GM21381 (cell line): ENCODE results near the gene ORM2.

Source experiments
- ATAC-seq: cut with Tn5 transposase; IDR thresholded peaks from one replicate; pipeline ENCODE4 v1.9.1; 2021; ENCODE audit warnings: mild to moderate bottlenecking, moderate library complexity; ENCODE audit not compliant: unreplicated experiment

Gene ORM2

DNA sequence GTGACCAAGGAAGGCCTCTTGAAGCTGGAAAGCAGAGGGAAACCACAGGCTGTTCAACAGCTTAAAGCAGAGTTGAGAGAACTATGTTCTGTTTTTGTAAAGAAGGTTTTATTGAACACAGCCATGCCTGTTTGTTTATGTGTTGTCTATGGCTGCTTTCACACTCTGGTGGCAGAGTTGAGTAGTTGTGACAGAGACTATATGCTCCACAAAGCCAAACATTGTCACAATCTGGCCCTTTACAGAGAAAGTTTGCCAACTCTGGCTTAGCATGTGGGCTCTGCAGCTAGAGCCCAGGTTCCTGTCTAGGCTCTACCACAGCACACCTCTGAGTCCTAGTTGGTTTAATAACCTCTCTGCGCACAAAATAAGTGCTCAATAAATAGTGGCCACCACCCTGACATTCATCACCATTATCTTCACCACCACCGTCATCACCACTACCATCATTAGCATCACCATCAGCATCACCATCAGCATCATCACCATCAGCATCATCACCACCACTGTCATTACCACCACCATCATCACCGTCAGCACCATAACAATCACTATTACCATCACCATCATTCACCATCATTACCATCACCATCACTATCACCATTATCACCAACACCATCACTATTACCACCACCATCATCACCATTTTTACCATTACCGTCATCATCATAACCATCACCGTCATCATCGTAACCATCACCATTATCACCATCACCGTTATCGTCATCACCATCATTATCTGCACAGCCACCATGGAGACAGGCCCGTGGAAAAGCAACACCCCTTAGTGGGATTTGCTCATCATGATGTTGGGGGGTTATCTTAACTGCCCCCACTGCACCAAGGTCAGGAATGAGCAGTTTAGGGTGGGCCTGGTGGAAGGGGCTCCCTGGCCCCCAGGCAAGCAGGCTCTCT is 39.8 kb downstream of the ORM2 start:
- ATAC-seq = no peak

DNA sequence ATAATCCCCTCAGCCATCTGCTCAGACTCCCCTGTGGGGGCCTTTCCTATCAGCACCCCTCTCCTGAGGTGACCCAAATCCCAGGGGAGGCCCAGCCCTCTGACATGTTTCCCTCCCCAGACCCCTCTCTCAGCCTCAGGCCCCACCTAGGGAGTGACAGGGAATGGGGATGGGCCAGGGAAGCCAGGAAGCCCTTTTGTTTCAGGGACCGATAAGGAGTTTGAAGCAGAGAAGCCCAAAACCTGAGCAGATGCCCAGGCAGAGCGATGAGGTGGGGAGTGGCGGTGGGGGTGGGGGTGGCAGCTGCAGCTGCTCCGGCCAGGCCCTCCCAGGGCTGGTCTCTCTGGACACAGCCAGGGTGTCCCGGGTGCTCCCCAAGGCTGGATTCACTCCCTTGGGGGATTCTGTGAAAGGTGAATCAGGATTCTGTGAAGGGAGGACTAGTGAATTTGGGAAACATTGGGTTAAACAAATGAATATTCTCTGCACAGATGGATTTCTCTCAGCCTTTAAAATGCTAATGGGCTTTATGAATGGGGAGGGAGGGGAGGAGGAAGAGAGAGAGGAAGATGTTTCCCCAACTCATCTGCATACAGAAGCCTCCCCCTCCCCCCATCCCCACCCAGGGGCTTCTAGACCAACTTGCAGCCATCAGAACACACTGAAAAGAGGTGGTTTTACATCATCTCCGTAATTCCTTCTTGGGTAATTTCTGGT is 40.7 kb downstream of the ORM2 start:
- no peak for ATAC-seq

DNA sequence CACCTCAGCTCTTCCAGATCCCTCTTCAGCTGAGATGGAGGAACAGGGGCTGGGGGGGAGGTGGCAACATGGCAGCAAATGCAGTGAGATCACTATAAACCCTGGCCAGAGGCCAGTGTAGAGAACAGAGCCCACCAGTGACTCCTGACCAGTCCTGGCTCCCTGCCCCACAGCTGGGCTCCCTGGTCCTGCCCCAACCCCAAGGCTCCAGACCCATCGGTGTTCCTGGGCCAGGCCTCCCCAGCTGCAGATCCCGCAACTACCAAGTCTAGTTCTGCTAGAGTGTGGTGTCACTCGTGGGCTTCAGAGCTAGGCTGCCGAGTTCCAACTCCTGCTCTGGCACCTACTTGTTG is 41.3 kb downstream of the ORM2 start:
- ATAC-seq = no peak

DNA sequence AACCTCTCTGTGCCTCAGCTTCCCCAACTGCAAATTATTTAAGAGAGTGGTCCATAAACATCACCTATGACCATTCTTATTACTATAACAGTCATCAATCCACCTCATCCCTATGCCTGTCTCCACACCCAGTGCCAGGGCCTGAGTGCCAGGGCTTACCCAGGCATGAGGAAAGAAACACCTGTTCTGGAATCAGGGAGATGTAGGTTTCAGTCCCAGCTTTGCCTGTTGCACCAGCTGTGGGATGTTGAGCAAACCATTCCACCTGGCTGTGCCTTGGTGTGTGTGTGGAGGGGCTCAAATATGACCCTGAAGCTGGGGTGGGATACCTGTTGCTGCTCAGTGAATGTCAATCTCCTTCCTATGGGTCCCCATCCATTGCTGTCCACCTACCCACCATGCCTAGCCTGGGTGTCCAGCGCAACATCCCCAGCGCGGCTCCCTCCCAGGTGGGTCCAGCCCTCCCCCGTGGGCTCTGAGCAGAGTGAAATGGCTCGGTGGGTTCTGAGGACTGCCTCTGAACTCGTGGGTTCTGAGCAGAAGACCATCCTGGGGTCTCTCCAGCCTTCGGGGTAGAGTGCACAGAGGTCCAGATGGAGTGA is 41.8 kb downstream of the ORM2 start:
- no peak for ATAC-seq

DNA sequence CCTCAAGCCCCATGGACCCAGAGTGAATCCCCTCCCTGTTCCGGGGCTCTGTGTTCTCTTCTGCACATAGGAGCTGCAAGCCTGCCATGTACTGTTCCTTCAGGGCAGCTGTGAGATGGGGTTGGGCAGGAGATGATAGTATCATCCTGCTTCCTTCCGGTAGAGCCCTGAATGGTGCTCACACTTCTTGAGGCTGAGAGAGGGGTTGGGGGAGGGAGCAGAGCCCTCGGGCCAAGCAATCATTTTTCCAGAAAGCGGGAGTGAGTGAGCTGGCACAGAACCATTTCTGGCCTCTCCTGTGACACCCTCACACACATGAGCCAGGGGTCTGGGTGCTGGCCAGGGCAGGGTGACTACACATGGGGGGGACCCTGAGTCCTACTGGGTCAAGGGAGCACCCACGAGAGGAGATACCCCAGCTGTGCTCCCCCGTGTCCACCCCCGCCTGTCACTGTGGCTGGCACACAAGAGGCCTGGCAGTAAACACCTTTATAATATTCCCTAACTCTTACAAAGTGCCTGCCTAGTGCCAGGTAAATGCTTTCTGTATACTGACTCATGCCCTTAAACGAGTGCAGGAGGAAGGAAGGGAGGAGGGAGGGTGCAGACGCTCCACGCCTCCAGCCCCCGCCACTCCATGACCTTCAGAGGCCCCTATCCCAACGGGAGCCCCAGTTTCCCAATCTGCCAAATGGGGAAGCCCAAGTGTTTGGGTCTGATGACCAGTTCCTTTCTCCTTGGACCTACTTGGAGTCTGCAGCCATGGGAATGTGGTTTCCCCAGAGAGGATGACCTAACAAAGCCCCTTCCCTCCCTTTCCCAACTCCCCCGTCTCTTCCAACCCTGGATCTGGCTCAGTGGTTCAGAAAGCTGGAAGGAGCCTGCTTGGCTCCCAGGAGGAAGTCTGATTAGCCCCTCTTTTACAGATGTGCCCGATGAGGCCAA is 42.6 kb downstream of the ORM2 start:
- ATAC-seq = peak; percentile 33

DNA sequence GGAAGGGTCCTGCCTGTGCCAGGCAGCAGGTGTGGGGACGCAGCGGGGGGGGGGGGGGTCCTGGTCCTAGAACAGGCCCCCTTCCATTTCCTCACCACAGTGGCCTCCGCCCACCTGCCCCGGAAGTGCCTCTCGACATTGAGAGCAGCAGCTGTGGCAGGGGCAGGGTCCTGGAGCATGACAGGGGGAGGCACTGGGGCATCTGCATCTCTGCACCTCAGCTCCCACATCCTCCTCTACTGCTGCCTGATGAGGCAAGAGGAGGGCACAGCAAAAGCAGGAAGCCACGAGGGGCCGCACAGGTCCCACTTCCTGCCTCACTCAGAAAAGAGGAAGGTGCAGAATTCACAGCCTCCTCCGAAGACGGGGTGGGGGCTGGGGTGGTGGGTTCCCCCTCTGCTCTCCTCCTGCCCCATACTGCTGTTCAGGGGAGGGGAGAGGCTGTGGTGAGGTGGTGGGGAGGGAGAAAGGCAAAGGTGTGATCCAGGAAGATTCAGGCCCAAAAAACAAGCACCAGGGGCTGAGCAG is 43.3 kb downstream of the ORM2 start:
- ATAC-seq = peak; percentile 92

DNA sequence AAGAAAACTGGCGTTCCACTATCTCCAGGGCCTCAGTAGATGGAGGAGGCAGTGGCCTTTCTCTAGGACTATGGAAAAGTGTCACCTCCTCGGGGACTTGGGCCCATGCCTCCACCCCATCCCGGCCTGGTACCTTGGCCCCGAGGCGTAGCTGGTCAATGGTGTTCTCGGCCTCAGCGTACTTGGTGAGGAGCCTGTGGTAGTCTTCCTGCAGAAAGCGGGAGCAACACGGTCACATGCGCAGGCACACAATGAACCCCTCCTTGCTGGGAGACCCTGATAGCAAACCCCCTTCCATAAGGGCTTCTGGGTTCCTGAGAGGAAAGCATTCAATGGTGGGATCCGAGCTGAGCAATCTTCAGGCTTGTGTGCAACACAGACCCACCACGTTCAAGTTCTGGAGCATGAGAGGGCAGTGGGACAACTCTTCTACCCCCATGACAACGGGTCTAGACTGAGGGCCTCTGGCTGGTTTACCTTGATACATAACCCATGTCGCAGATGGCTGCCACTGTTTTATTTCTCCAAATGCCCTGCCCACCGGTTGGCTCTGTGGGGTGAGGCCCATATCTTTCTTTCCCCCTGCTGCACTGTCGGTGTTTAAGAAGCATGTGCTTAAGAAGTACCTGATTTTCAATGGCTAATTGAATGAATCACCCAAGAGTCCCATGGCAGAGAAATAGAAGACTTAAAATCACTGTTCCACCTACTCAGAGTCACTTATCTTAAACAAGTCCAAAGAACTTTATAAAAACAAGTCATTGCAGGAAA is 44.5 kb downstream of the ORM2 start:
- no peak for ATAC-seq

DNA sequence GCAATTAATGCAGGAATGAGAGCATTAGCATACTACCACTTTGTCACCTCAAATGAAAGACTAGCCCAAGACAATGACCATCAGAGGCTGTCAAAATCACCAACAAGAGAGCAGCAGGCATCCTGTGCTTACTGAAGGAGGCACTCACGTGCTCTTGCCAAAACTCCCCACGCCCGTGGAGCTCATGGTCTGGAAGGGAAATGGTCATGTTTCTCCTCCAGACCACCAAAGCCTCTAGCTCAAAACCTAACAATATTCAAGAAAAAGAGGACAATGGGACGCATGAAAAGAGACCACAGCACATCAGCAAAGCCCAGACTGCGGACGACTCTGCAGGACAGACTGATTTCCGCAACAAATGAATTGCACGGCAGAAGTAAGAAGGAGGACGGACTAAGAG is 45.3 kb downstream of the ORM2 start:
- ATAC-seq = no peak

DNA sequence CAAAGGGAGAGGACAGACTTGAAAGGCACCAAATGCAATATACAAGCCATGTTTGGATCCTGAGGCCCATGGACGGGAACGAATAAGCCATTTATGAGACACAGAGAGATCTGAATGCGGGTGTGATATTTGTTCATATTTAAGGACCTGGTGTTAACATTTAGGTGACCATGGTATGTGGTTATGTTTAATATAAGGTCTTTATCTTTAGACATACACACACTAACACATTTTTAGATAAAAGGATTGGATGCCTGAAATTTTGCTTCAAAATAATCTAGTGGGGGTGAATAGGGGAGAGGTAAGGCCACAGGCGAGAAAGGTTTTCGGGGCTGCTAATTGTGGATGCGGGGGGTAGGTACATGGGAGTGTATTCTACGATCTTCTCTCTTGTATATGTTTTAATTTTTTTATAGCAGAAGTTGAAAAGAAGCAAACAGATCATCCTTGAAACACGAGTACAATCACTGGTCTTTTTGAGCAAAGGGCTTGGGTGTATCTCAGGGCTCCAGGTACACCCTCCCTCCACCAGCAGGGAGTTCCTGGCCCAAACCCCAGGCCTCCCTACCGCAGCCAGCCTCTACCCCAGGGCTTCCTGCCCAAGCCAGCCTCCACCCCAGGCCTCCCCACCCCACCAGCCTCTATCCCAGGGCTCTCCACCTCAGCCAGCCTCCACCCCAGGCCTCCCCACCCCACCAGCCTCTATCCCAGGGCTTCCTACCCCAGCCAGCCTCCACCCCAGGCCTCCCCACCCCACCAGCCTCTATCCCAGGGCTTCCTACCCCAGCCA is 45.9 kb downstream of the ORM2 start:
- no peak for ATAC-seq

DNA sequence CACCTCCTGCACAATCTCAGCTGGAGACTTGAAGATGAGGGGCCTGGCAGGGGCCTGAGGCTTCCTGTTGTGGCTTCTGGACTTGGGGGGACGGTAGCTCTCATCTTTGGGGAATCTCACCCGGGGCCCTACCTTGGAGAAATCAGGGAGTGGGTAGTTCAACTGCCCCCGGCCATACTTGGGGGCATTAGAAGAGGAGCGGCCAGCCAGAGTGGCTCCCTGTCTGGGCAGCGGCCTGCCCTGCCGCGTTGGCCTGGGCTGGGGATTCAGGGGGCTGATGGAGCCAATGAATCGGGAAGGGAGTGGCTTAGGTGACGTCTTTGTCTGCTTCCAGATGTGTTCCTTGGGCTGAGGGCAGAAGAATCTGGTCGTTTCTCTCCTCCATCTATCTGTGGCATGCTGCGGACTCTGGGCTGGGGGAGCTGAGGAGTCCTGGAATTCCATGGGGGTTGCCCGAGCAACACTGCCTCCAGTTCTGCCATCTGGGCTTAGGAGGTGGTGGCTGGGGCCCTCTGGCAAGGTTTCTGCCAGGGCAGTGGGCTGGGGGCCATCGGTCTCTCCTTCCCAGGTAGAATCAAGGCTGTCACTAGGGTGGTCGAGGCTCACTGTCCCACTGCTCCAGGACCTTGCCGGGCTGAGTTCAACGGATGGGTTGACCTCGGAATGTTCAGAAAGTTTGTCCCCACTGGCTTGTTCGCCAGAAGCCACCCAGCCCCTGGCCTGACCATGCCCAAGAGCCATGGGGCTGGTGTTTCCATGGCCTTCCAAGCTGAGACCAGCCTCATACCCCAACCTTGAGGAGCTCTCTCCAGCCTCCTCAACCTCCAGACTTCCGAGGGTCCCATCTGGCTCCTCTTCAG is 47.1 kb downstream of the ORM2 start:
- ATAC-seq = no peak

DNA sequence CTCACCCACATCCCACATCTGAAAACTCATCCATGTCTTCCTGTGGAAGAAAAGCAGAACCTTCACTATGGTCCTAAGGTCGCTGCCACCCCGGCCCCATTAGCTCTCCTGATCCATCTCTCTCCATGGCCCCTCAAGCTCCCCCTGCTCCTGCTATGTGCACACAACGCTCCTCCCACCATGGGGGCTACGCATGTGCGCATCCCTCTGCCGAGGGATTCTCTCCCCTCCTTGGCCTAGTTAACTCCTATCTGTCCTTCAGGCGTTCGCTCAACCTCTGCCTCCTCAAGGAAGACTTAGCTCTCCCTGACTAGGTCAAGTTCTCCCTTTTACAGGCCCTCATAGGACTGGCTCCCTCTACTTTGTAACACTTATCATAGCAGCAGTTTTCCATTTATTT is 48.3 kb downstream of the ORM2 start:
- ATAC-seq = no peak

DNA sequence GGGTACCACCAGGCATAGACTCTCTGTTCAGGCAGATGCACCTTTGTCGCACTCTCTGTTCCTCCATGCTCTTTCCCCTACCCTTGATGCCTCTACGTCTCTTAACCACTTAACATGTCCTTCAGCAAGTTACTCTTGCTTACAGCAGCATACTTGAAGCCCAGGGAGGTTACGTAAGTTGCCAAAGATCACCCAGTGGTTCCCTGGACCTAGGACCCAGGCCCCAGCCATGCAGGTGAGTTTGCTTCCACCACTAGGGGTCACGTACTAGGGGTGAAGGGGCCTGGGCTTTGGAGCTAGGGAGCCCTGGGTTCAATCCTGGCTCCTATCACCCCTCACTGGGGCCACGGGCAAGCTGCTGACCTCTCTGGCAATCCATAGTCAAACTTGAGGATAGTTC is 49.2 kb downstream of the ORM2 start:
- ATAC-seq = no peak
